GM18951 (cell line): ENCODE data around the gene TBC1D28.
"Not testable (repeated sequence)": the region's sequence is repeated elsewhere in the genome, so short reads cannot be mapped to it uniquely, and the experiment has no call there.

Experiments used
- in situ Hi-C: fragments of 300-500 bp; cut with MboI; formaldehyde crosslinking; loops from one replicate; pipeline ENCODE4 v1.12.0; 2022; ENCODE audit warnings: low sequenced_read_pairs, mixed read lengths, inconsistent platforms; ENCODE audit not compliant: unreplicated experiment

TBC1D28 gene

GRCh38 chr17:18644291-18644690 lies at the start of gene TBC1D28:
TBC1D28 (minus strand) TSS chr17:18644391; CDS start chr17:18641352, 3,039 bp downstream.
- in situ Hi-C loops = not testable (repeated sequence)

GRCh38 chr17:18682668-18683067 lies 38.5 kb upstream of the TBC1D28 start:
- in situ Hi-C loops = not testable (repeated sequence)

- in situ Hi-C loops = not testable (repeated sequence)
These were observed 37.8 kb upstream of the TBC1D28 start, which contains the start of gene FOXO3B for GRCh38 chr17:18681767-18682571. FOXO3B (minus strand) TSS chr17:18682314; CDS start chr17:18681651, 663 bp downstream.

GRCh38 chr17:18677381-18677780 lies 33.2 kb upstream of the TBC1D28 start:
- in situ Hi-C loops = not testable (repeated sequence)

- in situ Hi-C loops = not testable (repeated sequence)
These were observed 32.7 kb upstream of the TBC1D28 start for GRCh38 chr17:18676928-18677327.

GRCh38 chr17:18672395-18673227 lies 28.4 kb upstream of the TBC1D28 start:
- in situ Hi-C loops = not testable (repeated sequence)

GRCh38 chr17:18668625-18669024 lies 24.4 kb upstream of the TBC1D28 start:
- in situ Hi-C loops = not testable (repeated sequence)

GRCh38 chr17:18667535-18667934 lies 23.3 kb upstream of the TBC1D28 start:
- in situ Hi-C loops = not testable (repeated sequence)

- in situ Hi-C loops = not testable (repeated sequence)
These were observed 22.1 kb upstream of the TBC1D28 start for GRCh38 chr17:18666326-18666725.

GRCh38 chr17:18661924-18662624 lies 17.9 kb upstream of the TBC1D28 start:
- in situ Hi-C loops = not testable (repeated sequence)

- in situ Hi-C loops = not testable (repeated sequence)
These were observed 5.9 kb upstream of the TBC1D28 start for GRCh38 chr17:18650094-18650493.

- in situ Hi-C loops = not testable (repeated sequence)
These were observed 1.1 kb downstream of the TBC1D28 start for GRCh38 chr17:18643124-18643523.

GRCh38 chr17:18638357-18638756 lies 5.8 kb downstream of the TBC1D28 start:
- in situ Hi-C loops = not testable (repeated sequence)

GRCh38 chr17:18636237-18636636 lies 8.0 kb downstream of the TBC1D28 start:
- in situ Hi-C loops = not testable (repeated sequence)

- in situ Hi-C loops = not testable (repeated sequence)
These were observed 8.4 kb downstream of the TBC1D28 start for GRCh38 chr17:18635773-18636172.

- in situ Hi-C loops = not testable (repeated sequence)
These were observed 9.5 kb downstream of the TBC1D28 start for GRCh38 chr17:18634550-18635263.
